Smooth muscle cell (in vitro differentiated cells): ENCODE measurements around the gene CCNB3. TPM values are rescaled to one million over a fixed set of nuclear protein-coding genes. Genes with fewer than 3 reads are reported as not detected.

Experiments
- DNase-seq: peaks from one replicate; lab custom pipeline; 2025; ENCODE audit not compliant: unreplicated experiment; lab: John Stamatoyannopoulos, UW
- H2AFZ ChIP-seq: fragments of 200-600 bp; sonication (generic); 2 replicates; pipeline ENCODE4 v1.6.0; 2016; ENCODE audit warnings: antibody characterized with exemption, low read depth, mild to moderate bottlenecking
- H3F3A ChIP-seq: fragments of 200-600 bp; sonication (generic); 2 replicates; pipeline ENCODE4 v1.6.0; 2017; ENCODE audit warnings: antibody characterized with exemption, low read depth
- H3K27ac ChIP-seq: fragments of 200-600 bp; sonication (generic); 2 replicates; pipeline ENCODE4 v1.5.1; 2016; ENCODE audit warnings: low read depth, mild to moderate bottlenecking
- H3K27me3 ChIP-seq: fragments of 200-600 bp; sonication (generic); 2 replicates; pipeline ENCODE4 v1.6.1; 2016; ENCODE audit warnings: low read depth, mild to moderate bottlenecking
- H3K36me3 ChIP-seq: fragments of 200-600 bp; sonication (generic); 2 replicates; pipeline ENCODE4 v1.5.1; 2016; ENCODE audit warnings: low read depth
- H3K4me1 ChIP-seq: fragments of 200-600 bp; sonication (generic); 2 replicates; pipeline ENCODE4 v1.5.1; 2016; ENCODE audit warnings: low read depth
- H3K4me2 ChIP-seq: fragments of 200-600 bp; sonication (generic); 2 replicates; pipeline ENCODE4 v1.6.0; 2016; ENCODE audit warnings: mild to moderate bottlenecking
- H3K4me3 ChIP-seq: fragments of 200-600 bp; sonication (generic); 2 replicates; pipeline ENCODE4 v1.5.1; 2016; ENCODE audit warnings: mild to moderate bottlenecking
- H3K79me2 ChIP-seq: fragments of 200-600 bp; sonication (generic); 2 replicates; pipeline ENCODE4 v1.6.0; 2016; ENCODE audit warnings: low read depth, mild to moderate bottlenecking
- H3K9ac ChIP-seq: fragments of 200-600 bp; sonication (generic); 2 replicates; pipeline ENCODE4 v1.6.0; 2016; ENCODE audit warnings: low read depth
- H3K9me3 ChIP-seq: fragments of 200-600 bp; sonication (generic); replicated peaks from 2 replicates; pipeline ENCODE4 v1.5.1; 2016; ENCODE audit warnings: low read depth
- H4K20me1 ChIP-seq: fragments of 200-600 bp; sonication (generic); 2 replicates; pipeline ENCODE4 v1.6.0; 2016; ENCODE audit warnings: low read depth
- CTCF ChIP-seq: fragments of 200-600 bp; sonication (generic); IDR thresholded peaks from 2 replicates; pipeline ENCODE4 v1.5.1; 2017; ENCODE audit warnings: borderline replicate concordance, mild to moderate bottlenecking, antibody characterized with exemption; ENCODE audit not compliant: insufficient read depth, poor library complexity, severe bottlenecking
- WGBS: methylation state at CpG from one replicate; pipeline ENCODE4 v1.1.7; 2016; ENCODE audit warnings: low lambda C conversion rate; 5-methylcytosine and 5-hydroxymethylcytosine counted together
- polyA plus RNA-seq: library from polyadenylated mRNA; unstranded; fragments of >200 nt; fragmentation: Nextera tagmentation; extraction: Ambion mirVana; gene quantifications from 2 replicates; pipeline ENCODE4 v1.2.1, GENCODE V29; 2016
- total RNA-seq: library from RNA; depleted of rRNA; stranded (reverse); fragments of >200 nt; gene quantifications from 2 replicates; pipeline ENCODE4 v1.2.3, GENCODE V29; 2014

Gene CCNB3
- total and polyA plus RNA-seq, 2 experiments from 2014 or later: 1.8 TPM; not detected in 1

- no peak overlapping the region for H3K4me3 ChIP-seq
- no peaks in the 10 kb centered on the region for H4K20me1 ChIP-seq
- 50% methylated on average over 3 of the region's 3 CpGs for WGBS
- no peak overlapping the region for H3K4me2 ChIP-seq
- H3K9me3 ChIP-seq: no peaks in the 10 kb centered on the region
- no peaks in the 10 kb centered on the region for H3F3A ChIP-seq
- H2AFZ ChIP-seq: no peak overlapping the region
- TF ChIP-seq CTCF: no peak
- H3K27me3 ChIP-seq: no peaks in the 10 kb centered on the region
- H3K4me1 ChIP-seq: no peaks in the 10 kb centered on the region
- H3K27ac ChIP-seq: no peak overlapping the region
- no peaks in the 10 kb centered on the region for H3K36me3 ChIP-seq
- no peaks in the 10 kb centered on the region for H3K79me2 ChIP-seq
- H3K9ac ChIP-seq: no peak overlapping the region
- no peak for DNase-seq
Observed at GRCh38 chrX:50161127-50161526, 43.4 kb upstream of the CCNB3 start.

- TF ChIP-seq CTCF: no peak
- WGBS: 80% methylated on average over 5 of the region's 5 CpGs
- H4K20me1 ChIP-seq: no peaks in the 10 kb centered on the region
- no peaks in the 10 kb centered on the region for H3K4me1 ChIP-seq
- no peak overlapping the region for H2AFZ ChIP-seq
- no peaks in the 10 kb centered on the region for H3F3A ChIP-seq
- H3K36me3 ChIP-seq: no peaks in the 10 kb centered on the region
- no peak overlapping the region for H3K4me2 ChIP-seq
- H3K4me3 ChIP-seq: no peak overlapping the region
- no peak overlapping the region for H3K27ac ChIP-seq
- no peaks in the 10 kb centered on the region for H3K9me3 ChIP-seq
- H3K79me2 ChIP-seq: no peaks in the 10 kb centered on the region
- no peaks in the 10 kb centered on the region for H3K27me3 ChIP-seq
- DNase-seq: no peak
- H3K9ac ChIP-seq: no peak overlapping the region
Observed at GRCh38 chrX:50165727-50166126, 38.8 kb upstream of the CCNB3 start.

GRCh38 chrX:50167366-50167765 lies 37.2 kb upstream of the CCNB3 start:
- Histone ChIP-seq H3K4me3 (no peak overlapping the region), H3K36me3 (no peaks in the 10 kb centered on the region), H3K79me2 (no peaks in the 10 kb centered on the region), H4K20me1 (no peaks in the 10 kb centered on the region), H3F3A (no peaks in the 10 kb centered on the region), H3K9ac (no peak overlapping the region), H3K27me3 (no peaks in the 10 kb centered on the region), H3K9me3 (no peaks in the 10 kb centered on the region), H3K4me1 (no peaks in the 10 kb centered on the region), H3K4me2 (no peak overlapping the region), H2AFZ (no peak overlapping the region), H3K27ac (no peak overlapping the region)
- TF ChIP-seq CTCF: no peak
- 90% methylated on average over 7 of the region's 7 CpGs for WGBS
- DNase-seq: no peak

- H3K4me1 ChIP-seq: no peaks in the 10 kb centered on the region
- no peak overlapping the region for H3K9ac ChIP-seq
- no peaks in the 10 kb centered on the region for H3F3A ChIP-seq
- H2AFZ ChIP-seq: no peak overlapping the region
- no peaks in the 10 kb centered on the region for H3K36me3 ChIP-seq
- 74% methylated on average over 5 of the region's 5 CpGs for WGBS
- H4K20me1 ChIP-seq: no peaks in the 10 kb centered on the region
- H3K79me2 ChIP-seq: no peaks in the 10 kb centered on the region
- TF ChIP-seq CTCF: no peak
- H3K27me3 ChIP-seq: no peaks in the 10 kb centered on the region
- no peak overlapping the region for H3K27ac ChIP-seq
- no peak overlapping the region for H3K4me3 ChIP-seq
- H3K9me3 ChIP-seq: no peaks in the 10 kb centered on the region
- H3K4me2 ChIP-seq: no peak overlapping the region
- no peak for DNase-seq
Observed at GRCh38 chrX:50168241-50168687, 36.3 kb upstream of the CCNB3 start.
